HG02798 (cell line): ENCODE measurements around the gene NT5DC4.
A peak's percentile ranks its signal among the peaks of the same experiment; 100 is the strongest.

Experiments used
- ATAC-seq: cut with Tn5 transposase; IDR thresholded peaks from one replicate; pipeline ENCODE4 v1.9.1; 2021; ENCODE audit warnings: mild to moderate bottlenecking; ENCODE audit not compliant: unreplicated experiment, poor library complexity

The NT5DC4 gene

GRCh38 chr2:112720785-112721184, at the start of gene NT5DC4:
Gene NT5DC4, plus strand, starts transcription at chr2:112721020. Its CDS starts 60 bp downstream, at chr2:112721080.
- ATAC-seq: no peak

GRCh38 chr2:112671801-112672200, 49.0 kb upstream of the NT5DC4 start:
- no peak for ATAC-seq

GRCh38 chr2:112673008-112673407, 47.8 kb upstream of the NT5DC4 start:
- ATAC-seq: no peak

DNA sequence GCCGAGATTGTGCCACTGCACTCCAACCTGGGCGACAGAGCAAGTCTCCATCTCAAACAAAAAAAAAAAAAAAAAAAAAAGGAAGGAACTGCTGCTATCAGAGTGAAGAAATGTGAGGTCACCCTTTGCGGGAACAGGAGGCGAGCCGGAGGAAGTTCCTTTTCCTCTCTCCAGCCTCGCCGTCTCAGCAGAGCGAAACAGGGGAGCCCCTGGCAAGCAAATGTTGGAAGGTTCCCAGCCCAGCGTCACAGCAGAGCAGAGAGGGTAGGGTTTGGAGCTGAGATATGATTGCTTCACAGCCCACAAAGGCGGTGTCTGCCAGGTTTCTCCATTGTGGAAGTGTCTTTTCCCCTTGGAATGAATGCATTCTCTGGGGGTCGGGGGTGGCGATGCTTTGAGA, 46.6 kb upstream of the NT5DC4 start:
- no peak for ATAC-seq

DNA sequence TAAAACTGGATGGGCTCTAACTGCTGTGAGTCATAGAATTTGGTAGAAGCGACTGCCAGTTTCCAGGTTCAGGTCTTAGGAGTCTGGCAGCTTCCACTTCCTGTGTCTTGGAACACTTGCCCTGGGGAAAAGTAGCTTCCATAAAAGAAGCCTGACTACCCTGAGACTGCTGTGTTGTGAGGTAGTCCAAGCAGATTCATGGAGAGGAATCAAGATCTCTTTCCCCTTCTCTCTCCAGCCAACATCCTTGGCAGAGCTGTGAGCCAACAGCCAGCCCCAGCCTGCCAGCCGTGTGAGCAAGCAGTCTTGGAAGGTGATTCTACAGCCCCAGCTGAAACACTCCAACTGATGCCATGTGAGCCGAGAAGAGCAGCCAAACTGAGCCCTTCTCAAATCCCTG, 41.3 kb upstream of the NT5DC4 start:
- ATAC-seq: no peak

GRCh38 chr2:112680666-112681101, 40.1 kb upstream of the NT5DC4 start:
- ATAC-seq: no peak

- no peak for ATAC-seq
Measured at GRCh38 chr2:112682101-112682500, 38.7 kb upstream of the NT5DC4 start.

GRCh38 chr2:112683550-112684414, 37.0 kb upstream of the NT5DC4 start:
- ATAC-seq: no peak

DNA sequence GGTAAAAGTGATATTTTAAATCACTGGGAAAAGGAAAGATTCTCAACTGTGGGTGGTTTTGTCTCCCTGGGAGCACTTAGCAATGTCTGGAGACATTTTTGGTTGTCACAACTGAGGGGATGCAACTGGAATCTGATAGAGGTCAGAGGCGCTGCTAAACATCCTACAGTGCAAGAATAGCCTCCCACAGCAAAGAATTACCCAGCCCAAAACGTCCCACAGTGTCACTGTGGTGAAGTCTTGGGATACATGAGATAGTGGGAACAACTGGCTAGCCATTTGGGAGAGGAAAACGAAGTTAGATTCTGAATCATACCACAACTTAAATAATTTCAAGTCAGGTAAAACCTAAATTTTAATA, 36.4 kb upstream of the NT5DC4 start:
- ATAC-seq: no peak

DNA sequence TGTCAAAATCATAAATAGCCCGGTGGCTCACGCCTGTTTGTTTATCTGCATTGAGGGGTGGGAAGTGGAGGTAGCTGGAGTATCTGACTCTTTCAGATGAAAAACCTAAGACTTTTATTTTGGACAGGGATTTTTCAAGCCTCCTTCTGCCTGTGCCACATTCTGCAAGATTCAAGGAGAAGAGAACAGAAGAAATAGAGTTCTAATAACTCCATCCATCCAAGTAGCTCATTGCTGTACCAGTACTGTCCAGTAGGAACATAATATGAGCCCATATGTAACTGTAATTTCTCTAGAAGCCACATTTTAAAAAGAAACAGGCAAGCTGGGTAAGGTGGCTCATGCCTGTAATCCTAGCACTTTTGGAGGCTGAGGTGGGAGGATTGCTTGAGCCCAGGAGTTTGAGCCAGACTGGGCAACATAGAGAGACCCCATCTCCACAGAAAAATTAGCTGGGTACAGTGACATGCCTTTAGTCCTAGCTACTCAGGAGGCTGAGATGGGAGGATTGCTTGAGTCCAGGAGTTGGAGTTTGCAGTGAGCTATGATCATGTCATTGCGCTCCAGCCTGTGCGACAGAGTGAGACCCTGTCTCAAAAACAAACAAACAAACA, 35.4 kb upstream of the NT5DC4 start:
- ATAC-seq: no peak

DNA sequence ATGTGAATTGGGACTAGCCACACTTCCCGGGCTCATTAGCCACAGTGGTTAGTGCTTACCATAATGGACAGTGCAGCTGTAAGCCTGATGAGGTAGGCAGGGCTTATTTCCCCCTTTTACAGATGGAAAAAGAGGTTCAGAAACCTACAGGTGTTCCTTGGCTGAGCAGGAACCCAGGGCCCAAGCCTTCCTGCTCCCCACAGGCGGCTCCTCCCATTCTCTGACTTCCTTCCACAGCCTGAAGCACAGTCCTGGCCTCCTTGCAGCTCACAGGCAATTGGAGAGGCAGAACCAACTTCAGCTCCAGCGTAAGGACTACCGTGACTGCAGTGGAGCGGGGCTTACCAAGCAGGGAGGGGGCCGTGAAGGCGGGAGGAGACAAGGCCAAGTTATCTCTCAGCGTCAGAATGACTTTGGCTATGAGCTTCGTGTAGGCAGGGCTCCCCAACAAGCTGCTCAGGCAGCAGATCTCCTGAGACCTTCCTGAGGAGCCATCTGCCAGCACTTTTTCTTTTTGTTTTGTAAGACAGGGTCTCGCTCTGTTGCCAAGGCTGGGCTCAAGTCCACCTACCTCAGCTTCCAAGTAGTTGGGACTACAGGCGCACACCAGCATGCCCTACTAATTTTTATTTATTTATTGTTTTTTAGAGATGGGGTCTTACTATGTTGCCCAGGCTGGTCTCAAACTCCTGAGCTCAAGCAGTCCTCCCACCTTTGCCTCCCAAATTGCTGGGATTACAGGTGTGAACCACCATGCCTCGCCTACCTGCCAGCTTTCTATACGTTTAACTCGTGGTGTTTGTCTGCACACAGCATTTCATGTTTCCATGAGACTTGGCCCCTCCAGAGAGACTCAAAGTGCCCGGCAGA, 34.2 kb upstream of the NT5DC4 start:
- ATAC-seq: no peak

- ATAC-seq: no peak
Measured at GRCh38 chr2:112687522-112687921, 33.3 kb upstream of the NT5DC4 start.

- no peak for ATAC-seq
Measured at GRCh38 chr2:112688086-112688880, 32.5 kb upstream of the NT5DC4 start.

GRCh38 chr2:112690853-112691401, 29.9 kb upstream of the NT5DC4 start:
- peak; percentile 57 for ATAC-seq

- ATAC-seq: no peak
Measured at GRCh38 chr2:112691881-112692281, 28.9 kb upstream of the NT5DC4 start.

GRCh38 chr2:112692495-112692911, 28.3 kb upstream of the NT5DC4 start:
- ATAC-seq: peak; percentile 92

DNA sequence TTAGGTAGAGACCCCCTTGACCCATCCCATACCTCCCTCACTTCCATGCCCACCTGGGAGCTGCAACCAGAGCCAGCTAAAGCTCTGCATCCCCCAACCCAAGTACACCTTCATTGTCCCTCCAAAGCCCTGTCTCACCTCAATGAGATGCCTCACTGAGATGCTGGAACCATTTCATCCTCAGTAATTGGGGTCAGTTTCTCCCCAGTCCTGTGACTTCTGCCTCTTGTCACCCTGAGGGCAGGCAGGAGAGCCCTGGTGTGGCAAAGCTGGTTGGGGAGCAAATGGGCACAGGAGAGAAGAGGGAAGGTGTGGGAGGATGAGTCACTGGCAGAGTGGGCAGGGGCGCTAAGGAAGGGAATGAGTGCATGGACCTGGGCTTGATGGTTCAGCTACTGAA, 27.9 kb upstream of the NT5DC4 start:
- no peak for ATAC-seq

- ATAC-seq: no peak
Measured at GRCh38 chr2:112693596-112693995, 27.2 kb upstream of the NT5DC4 start.

- ATAC-seq: no peak
Measured at GRCh38 chr2:112694182-112694581, 26.6 kb upstream of the NT5DC4 start.
